Measurements from ENCODE around the gene OR13C2. TPM values are rescaled to one million over a fixed set of nuclear protein-coding genes. Genes with fewer than 3 reads are reported as not detected.
"Not testable (repeated sequence)": the region's sequence is repeated elsewhere in the genome, so short reads cannot be mapped to it uniquely, and the experiment has no call there.

Gene OR13C2
- polyA plus RNA-seq (ENCODE audit: insufficient read length in 3 of 3): not detected
- long read RNA-seq, donor 1: 0 reads
- long read RNA-seq, donor 2, partial matches to known transcripts: 0 of 1 reads
- long read RNA-seq, donor 2, other reads (novel, unspliced or antisense): 0 of 1 reads
- long read RNA-seq, donor 3: 0 reads
- long read RNA-seq, donor 4: 0 reads
- long read RNA-seq, donor 5: 0 reads
- long read RNA-seq, donor 6: 0 reads
- long read RNA-seq, donor 7: 0 reads
- long read RNA-seq, donor 8, partial matches to known transcripts: 0 of 1 reads
- long read RNA-seq, donor 8, other reads (novel, unspliced or antisense): 0 of 1 reads
- long read RNA-seq, donor 9: 0 reads
- long read RNA-seq, donor 10: 0 reads
- long read RNA-seq, donor 11: 0 reads
- long read RNA-seq, donor 12, partial matches to known transcripts: 0 of 1 reads
- long read RNA-seq, donor 12, other reads (novel, unspliced or antisense): 0 of 1 reads
- long read RNA-seq, donor 13: 0 reads
- long read RNA-seq, donor 14: 0 reads
- long read RNA-seq, donor 15: 0 reads
- long read RNA-seq, donor 16: 0 reads

- DNase-seq (ENCODE audit: extremely low read depth in 1 of 11, low read depth in 9 of 11, low spot score in 4 of 11): not testable (repeated sequence)
Measured at GRCh38 chr9:104605527-104605926, at the start of gene OR13C2. TSS of gene OR13C2 (minus strand) at chr9:104605627. CDS start at chr9:104605627, 0 bp downstream.

DNA sequence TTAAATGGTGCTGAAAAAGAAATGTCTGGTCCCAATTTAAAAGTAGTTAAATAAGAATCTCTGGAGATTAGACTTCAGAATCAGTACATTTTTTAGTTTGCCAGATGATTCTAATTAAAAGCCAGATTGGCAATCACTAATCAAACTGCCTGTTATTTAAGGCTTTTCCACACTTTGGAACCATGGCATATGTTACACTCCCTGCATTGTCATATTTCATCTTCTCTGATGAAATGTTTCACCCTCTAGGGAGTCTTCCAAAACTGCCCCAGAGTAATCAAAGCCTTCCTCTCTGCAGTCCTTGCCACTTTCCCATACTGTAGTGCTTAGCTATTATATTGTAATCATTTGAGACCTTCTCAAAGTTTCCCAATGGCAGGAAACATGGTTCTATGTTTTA, 30.0 kb upstream of the OR13C2 start:
- DNase-seq (ENCODE audit: extremely low read depth in 1 of 11, low read depth in 9 of 11, low spot score in 4 of 11): no peak

DNA sequence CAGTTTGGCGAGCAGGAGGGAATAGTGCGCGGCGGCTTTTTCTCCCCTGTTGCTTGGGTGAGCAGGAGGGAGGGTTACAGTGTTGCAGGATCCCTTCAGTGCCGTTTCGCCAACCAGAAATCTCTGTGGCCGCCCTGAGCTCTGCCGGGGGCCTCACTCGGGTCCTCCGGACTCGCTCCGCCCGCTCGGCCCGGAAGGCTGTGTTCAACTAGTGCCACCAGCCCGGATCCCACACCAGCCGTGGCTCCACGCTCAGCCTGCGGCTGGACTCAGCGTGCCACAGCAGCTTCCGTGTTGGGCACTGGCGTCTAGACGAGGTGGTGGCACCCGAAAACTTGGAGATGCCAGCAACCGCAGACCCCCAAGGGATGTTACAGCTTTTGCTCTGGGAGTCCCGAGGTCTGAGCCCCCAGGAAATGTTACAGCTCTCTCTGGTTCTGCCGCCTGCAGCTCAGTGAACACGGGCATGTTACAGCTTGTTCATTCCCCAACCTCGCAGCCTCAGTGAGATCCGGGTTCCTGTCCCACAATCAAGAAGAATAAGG, 28.6 kb upstream of the OR13C2 start:
- DNase-seq (ENCODE audit: extremely low read depth in 1 of 11, low read depth in 9 of 11, low spot score in 4 of 11): no peak

- not testable (repeated sequence) for DNase-seq (ENCODE audit: extremely low read depth in 1 of 11, low read depth in 9 of 11, low spot score in 4 of 11)
Measured at GRCh38 chr9:104625964-104626363, 20.5 kb upstream of the OR13C2 start.

- DNase-seq (ENCODE audit: extremely low read depth in 1 of 11, low read depth in 9 of 11, low spot score in 4 of 11): no peak
Measured at GRCh38 chr9:104618104-104618503, 12.7 kb upstream of the OR13C2 start, which contains the start of gene OR13C9. TSS of gene OR13C9 (minus strand) at chr9:104618204. CDS start at chr9:104618204, 0 bp downstream.

DNA sequence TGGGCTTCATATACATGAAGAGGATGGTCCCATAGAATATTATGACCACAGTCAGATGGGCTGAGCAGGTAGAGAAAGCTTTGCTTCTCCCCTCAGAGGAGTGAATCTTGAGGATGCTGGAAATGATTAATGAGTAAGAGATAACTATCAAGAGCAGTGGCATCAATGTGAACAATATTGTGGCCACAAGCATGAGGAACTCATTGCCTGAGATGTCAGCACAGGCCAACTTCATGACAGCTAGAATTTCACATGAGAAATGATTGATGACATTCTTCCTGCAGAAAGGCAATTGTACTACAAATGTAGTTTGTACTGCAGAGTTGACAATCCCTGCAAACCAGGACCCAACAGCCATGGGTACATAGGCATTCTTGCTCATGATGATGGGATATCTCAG, 12.0 kb upstream of the OR13C2 start:
- no peak for DNase-seq (ENCODE audit: extremely low read depth in 1 of 11, low read depth in 9 of 11, low spot score in 4 of 11)

DNA sequence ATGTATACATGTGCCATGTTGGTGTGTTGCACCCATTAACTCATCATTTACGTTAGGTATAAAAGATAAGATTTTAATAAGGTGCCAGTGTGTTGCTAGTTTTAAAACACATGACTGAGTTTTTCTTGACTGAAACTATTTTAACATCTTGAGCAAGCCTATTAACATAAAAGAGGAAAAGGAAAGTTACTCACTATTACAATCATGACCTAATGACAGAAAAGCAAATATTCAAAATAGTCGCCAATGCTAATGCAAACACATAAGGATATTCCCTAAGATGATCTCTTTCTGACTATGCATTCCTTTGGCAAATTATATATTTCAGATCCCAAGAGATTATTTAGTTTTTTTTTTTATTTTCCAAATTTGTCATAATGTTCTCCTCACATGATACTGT, 5.8 kb upstream of the OR13C2 start:
- DNase-seq (ENCODE audit: extremely low read depth in 1 of 11, low read depth in 9 of 11, low spot score in 4 of 11): no peak

DNA sequence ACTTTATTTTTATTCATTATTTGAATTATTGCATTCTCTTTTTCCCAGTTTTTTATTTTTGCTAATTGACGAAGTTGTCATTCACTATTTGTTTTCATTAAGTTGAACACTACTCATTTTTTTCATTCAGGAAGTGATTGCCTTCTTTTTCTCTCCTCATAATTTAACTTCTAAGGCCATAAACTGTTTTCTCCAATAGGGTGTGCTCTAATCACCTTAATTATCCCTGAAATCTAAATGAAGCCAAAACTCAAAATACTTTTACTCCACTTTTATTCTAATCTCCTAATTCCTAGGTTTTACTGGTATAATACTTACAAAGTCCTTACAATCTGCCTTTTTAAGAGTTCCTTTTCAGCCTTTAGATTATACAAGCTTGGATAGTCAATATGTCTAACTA, 2.9 kb upstream of the OR13C2 start:
- DNase-seq (ENCODE audit: extremely low read depth in 1 of 11, low read depth in 9 of 11, low spot score in 4 of 11): no peak

GRCh38 chr9:104606152-104606551, 725 bp upstream of the OR13C2 start:
- peak in 1 of 11 donors; percentile 2 for DNase-seq (ENCODE audit: extremely low read depth in 1 of 11, low read depth in 9 of 11, low spot score in 4 of 11)

DNA sequence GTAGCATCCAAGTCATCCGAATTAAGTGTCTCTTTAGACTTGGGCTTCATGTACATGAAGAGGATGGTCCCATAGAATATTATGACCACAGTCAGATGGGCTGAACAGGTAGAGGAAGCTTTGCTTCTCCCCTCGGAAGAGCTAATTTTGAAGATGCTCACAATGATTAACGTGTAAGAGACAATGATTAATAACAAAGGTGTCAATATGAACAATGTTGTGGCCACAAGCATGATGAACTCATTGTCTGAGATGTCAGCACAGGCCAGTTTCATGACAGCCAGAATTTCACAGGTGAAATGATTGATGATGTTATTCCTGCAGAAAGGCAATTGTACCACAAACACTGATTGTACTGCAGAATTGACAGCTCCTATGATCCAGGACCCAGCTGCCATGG, 626 bp downstream of the OR13C2 start:
- no peak for DNase-seq (ENCODE audit: extremely low read depth in 1 of 11, low read depth in 9 of 11, low spot score in 4 of 11)

DNA sequence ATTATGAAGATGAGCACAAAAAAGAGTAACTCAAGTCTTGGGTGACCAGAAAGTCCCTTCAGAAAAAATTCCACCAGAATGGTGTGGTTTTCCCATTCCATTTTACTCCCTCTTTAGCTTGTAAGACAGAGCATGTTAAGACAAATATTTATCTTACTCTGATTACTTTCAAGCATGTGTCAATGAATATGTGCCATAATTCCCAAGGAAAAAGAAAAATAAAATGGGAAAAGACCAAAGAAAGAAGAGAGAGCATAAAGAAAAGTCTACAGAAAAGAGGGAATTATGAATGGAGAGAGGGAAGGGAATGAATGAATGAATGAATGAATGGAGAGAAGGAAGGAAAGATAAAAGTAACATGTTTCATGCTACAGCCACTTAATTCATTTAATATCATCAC, 6.1 kb downstream of the OR13C2 start, which contains the start of gene OR13C5:
TSS of gene OR13C5 (minus strand) at position 101 of the 400 bp plus-strand sequence. CDS start at position 101, 0 bp downstream.
- DNase-seq (ENCODE audit: extremely low read depth in 1 of 11, low read depth in 9 of 11, low spot score in 4 of 11): not testable (repeated sequence)

GRCh38 chr9:104598749-104599148, 6.7 kb downstream of the OR13C2 start:
- DNase-seq (ENCODE audit: extremely low read depth in 1 of 11, low read depth in 9 of 11, low spot score in 4 of 11): not testable (repeated sequence)

DNA sequence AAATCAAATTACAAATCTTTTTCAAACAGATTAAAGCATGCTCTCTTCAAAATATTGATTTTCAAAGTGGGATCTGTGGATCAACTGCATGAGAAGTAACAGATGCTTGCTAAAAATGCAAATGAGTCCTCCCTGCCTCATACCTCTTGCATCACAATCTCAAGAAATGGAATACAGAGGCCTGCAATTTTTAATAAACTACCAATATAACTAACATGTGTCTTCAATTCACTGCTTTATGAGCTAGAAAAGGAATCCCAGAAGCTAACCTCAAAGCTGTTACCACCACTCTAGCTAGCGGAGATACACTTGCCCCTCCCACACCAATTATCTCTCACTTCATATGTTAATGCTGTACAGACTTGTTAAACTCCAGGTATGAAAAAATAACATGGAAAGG, 15.8 kb downstream of the OR13C2 start:
- no peak for DNase-seq (ENCODE audit: extremely low read depth in 1 of 11, low read depth in 9 of 11, low spot score in 4 of 11)

DNA sequence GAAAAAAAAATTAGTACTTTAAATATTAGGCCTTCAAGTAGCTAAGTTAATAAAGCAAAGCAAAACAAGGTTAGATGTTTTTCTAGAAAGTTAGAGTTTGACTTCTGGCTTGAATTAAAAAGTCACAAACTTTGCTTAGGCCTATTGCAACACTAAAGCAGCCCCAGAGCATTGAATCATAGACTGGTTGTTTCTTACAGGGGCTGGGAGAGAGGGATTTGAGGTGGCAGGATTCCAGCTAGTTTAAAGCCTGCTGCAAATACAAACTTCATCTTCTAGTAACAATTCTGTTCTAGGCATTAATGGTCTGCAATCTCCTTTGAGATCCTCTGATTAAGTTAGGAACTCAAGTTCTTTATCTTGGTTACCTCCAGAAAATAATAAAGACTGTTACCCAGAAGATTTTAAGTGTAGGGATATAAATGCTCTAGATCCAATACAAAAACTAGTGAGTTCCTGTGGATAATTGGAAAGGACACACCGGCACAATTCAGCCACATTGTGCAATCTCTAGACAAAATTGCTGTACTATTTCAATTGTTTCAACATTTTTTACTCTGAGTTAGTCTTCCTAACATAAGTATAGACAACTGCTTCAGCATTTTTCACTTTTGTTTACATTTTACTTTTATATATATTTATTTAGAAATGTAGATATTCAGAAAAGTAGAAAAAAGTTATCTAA, 18.8 kb downstream of the OR13C2 start:
- DNase-seq (ENCODE audit: extremely low read depth in 1 of 11, low read depth in 9 of 11, low spot score in 4 of 11): peak in 5 of 11 donors; percentile 0 to 4 (median 1)

DNA sequence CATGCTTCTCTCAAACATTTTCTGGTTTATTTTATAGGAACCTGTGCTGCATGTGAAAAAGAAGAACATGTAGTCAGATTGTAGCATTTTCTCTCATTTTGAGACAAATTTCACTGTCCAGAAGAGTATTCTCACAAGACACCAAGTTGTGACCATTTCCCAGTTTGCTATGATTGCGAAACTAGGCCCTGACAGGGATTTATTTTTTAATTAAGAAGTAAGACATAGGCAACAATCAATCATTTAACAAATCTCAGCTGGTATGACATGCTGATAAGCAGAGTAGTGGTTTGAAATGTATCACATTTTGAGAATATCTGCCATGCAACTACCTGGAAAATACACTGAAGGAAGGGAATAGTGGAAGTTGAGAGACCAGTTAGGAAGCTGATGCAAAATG, 24.9 kb downstream of the OR13C2 start:
- DNase-seq (ENCODE audit: extremely low read depth in 1 of 11, low read depth in 9 of 11, low spot score in 4 of 11): no peak

- DNase-seq (ENCODE audit: extremely low read depth in 1 of 11, low read depth in 9 of 11, low spot score in 4 of 11): no peak
Measured at GRCh38 chr9:104577263-104577662, 28.2 kb downstream of the OR13C2 start.

- no peak for DNase-seq (ENCODE audit: extremely low read depth in 1 of 11, low read depth in 9 of 11, low spot score in 4 of 11)
Measured at GRCh38 chr9:104575456-104575855, 30.0 kb downstream of the OR13C2 start.

DNA sequence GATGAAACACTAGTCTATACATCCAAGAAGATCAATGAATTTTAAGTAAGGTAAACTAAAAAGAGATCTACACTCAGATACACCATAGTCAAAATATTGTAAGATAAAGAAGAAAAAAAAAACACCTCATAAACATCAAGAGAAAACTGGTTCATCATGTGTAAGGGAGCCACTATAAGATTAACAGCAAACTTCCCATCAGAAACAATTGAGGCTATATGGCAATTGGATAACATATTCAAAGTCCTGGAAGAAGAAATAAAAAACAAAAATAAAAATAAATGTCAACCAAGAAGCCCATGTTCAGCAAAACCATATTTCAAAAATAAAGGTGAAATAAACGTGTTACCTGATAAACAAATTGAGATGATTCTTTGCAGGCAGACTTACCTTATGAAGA, 32.8 kb downstream of the OR13C2 start:
- no peak for DNase-seq (ENCODE audit: extremely low read depth in 1 of 11, low read depth in 9 of 11, low spot score in 4 of 11)

- no peak for DNase-seq (ENCODE audit: extremely low read depth in 1 of 11, low read depth in 9 of 11, low spot score in 4 of 11)
Measured at GRCh38 chr9:104568868-104569267, 36.6 kb downstream of the OR13C2 start, which contains the start of gene OR13C8. TSS of gene OR13C8 (plus strand) at chr9:104569168. CDS start at chr9:104569168, 0 bp downstream.

DNA sequence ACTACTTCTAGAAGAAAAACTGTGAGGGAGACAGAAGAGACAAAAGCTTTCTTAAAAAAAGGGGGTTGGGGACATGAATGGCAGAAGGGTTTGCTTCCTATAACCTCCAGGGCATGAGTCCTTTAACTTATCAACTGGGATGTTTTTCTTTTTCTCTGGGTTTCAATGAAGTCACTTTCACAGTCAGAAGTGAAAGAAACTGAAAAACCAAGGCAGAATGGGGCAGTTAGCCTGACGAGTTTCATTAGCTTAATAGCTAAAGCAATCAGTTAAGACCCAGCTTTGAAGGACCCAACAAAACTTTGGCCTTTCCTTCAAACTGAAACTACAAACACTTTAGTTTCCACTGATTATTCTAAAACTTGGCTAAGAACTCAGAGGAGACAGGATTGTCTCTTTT, 41.1 kb downstream of the OR13C2 start:
- no peak for DNase-seq (ENCODE audit: extremely low read depth in 1 of 11, low read depth in 9 of 11, low spot score in 4 of 11)
